ENCODE results near the gene E2F8.

DNA sequence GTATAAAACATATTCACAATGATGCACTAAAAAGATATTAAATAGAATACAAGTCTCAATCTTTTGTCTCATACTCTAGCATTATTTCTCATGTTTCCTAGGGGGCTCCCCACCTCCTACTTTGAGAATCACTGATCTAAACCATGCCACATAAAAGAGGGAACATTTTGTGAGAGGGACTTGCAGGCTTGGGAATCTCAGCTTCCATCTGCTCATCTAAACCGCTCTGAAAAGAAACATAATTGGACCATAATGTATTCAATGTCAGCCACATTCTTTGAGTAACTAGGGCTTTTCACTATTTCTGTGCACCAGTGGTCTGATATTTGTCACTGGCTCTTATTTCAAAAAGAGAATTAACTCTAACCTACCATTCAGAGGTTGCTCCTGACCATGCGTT is 32.6 kb downstream of the E2F8 start:
- TF ChIP-seq, protein P1, sequence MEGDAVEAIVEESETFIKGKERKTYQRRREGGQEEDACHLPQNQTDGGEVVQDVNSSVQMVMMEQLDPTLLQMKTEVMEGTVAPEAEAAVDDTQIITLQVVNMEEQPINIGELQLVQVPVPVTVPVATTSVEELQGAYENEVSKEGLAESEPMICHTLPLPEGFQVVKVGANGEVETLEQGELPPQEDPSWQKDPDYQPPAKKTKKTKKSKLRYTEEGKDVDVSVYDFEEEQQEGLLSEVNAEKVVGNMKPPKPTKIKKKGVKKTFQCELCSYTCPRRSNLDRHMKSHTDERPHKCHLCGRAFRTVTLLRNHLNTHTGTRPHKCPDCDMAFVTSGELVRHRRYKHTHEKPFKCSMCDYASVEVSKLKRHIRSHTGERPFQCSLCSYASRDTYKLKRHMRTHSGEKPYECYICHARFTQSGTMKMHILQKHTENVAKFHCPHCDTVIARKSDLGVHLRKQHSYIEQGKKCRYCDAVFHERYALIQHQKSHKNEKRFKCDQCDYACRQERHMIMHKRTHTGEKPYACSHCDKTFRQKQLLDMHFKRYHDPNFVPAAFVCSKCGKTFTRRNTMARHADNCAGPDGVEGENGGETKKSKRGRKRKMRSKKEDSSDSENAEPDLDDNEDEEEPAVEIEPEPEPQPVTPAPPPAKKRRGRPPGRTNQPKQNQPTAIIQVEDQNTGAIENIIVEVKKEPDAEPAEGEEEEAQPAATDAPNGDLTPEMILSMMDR (IDR thresholded peaks at IDR 0.05; ENCODE audit: low read depth, low read length, poor library complexity, severe bottlenecking) = no peak
- TF ChIP-seq EZH2phosphoT487 (IDR thresholded peaks at IDR 0.05; ENCODE audit: borderline replicate concordance, low read length) = no peak
